Measurements from ENCODE around the gene ANKRD45.

The ANKRD45 gene

DNA sequence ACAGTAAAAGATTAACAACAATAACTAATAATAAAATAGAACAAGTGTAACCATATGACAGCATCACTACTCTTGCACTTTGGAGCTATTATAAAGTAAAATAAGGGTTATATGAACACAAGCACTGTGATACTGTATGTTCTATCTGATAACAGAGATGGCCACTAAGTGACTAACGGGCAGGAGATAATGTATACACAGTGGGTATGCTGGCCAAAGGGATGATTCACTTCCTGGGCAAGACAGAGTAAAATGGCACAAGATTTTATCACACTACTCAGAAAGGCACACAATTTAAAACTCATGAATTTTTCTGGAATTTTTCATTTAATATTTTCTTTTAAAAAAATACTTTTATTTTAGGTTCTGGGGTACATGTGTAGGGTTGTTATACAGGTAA lies 79.1 kb downstream of the ANKRD45 start:
- in situ Hi-C loops (cut with MboI; ENCODE audit: low pct_unique_long_range_greater_than_20kb, low sequenced_read_pairs, unreplicated experiment): no loop called here
- DNase-seq (ENCODE audit: low spot score): no peak
- TF ChIP-seq, protein P1, sequence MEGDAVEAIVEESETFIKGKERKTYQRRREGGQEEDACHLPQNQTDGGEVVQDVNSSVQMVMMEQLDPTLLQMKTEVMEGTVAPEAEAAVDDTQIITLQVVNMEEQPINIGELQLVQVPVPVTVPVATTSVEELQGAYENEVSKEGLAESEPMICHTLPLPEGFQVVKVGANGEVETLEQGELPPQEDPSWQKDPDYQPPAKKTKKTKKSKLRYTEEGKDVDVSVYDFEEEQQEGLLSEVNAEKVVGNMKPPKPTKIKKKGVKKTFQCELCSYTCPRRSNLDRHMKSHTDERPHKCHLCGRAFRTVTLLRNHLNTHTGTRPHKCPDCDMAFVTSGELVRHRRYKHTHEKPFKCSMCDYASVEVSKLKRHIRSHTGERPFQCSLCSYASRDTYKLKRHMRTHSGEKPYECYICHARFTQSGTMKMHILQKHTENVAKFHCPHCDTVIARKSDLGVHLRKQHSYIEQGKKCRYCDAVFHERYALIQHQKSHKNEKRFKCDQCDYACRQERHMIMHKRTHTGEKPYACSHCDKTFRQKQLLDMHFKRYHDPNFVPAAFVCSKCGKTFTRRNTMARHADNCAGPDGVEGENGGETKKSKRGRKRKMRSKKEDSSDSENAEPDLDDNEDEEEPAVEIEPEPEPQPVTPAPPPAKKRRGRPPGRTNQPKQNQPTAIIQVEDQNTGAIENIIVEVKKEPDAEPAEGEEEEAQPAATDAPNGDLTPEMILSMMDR (IDR thresholded peaks at IDR 0.05; ENCODE audit: extremely low read depth, insufficient read depth, missing control alignments): no peak

DNA sequence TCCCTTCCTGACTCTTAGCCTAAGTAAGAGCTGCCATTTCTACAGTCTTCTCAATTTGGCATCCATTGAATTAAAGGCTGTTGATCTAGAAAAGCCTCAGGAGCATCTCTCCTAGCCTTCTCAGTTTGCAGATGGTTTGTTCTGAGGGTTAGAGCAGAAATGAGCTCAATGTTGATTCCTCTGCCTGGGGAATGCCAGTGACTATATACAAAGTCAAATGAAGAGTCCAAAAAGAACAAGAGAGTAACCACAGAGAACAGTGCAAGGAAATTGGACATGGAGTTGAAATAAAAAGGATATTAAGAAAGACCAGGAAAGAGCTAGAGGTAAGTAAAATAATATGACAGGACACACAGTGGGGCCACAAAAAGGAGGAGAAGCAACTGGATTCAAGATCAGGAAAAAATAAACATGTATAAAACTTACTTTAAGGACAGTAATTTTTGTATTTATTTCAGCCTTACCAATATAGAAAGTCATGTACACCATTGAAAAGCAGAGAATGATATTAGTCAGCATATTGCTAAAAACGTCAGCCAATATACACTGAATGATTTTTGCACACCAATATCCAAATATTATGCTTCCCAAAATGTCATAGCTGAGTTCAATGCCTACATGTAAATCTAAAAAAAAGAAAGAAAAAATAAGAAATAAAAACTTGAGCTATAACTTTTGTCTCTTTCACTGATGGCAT lies 88.1 kb downstream of the ANKRD45 start:
- no peak for DNase-seq (ENCODE audit: low spot score)
- in situ Hi-C loops (cut with MboI; ENCODE audit: low pct_unique_long_range_greater_than_20kb, low sequenced_read_pairs, unreplicated experiment): no loop called here
- TF ChIP-seq, protein P1 (IDR thresholded peaks at IDR 0.05; ENCODE audit: extremely low read depth, insufficient read depth, missing control alignments): no peak

DNA sequence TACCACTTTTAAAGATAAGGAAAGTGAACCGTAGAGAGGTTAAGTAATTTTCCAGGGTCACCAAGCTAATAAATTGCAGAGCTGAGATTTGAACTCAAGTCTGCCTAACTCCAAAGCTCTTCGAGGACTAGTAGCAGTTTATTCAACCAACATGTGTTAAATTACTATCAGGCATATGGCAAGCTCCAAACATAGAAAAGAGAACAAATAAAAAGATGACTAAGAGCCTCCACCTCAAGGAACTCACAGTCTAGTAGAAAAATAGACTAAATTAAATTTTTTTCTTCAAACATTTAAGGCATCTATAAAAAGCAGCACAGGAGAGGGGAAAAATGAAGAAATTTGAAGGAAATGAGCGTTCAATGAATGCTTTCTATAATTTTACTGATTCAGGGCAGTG lies 89.0 kb downstream of the ANKRD45 start:
- DNase-seq (ENCODE audit: low spot score): no peak
- TF ChIP-seq, protein P1 (IDR thresholded peaks at IDR 0.05; ENCODE audit: extremely low read depth, insufficient read depth, missing control alignments): no peak
- in situ Hi-C loops (cut with MboI; ENCODE audit: low pct_unique_long_range_greater_than_20kb, low sequenced_read_pairs, unreplicated experiment): no loop called here

GRCh38 chr1:173580071-173580470 lies 89.6 kb downstream of the ANKRD45 start:
- TF ChIP-seq, protein P1 (IDR thresholded peaks at IDR 0.05; ENCODE audit: extremely low read depth, insufficient read depth, missing control alignments): no peak
- no peak for DNase-seq (ENCODE audit: low spot score)
- in situ Hi-C loops (cut with MboI; ENCODE audit: low pct_unique_long_range_greater_than_20kb, low sequenced_read_pairs, unreplicated experiment): no loop called here

DNA sequence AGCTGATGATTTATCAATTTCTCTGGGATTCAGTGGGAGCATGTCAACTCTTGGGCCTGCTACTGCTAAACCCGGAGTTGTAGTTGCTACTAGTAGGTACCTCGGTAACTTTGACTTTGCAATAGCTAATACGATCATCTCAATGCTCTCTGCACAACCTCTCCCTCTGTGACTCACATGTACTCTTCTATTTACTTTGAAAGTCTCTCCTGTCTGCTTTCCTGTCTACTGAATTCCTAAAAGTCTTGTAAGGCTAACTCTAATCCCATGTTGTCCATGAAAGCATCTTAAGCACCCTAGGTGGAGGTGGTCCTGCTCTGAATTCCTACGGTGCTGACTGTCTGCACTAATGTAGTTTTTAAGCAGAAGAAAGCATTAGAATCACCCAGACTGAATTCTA lies 96.1 kb downstream of the ANKRD45 start:
- in situ Hi-C loops (cut with MboI; ENCODE audit: low pct_unique_long_range_greater_than_20kb, low sequenced_read_pairs, unreplicated experiment): no loop called here
- TF ChIP-seq, protein P1 (IDR thresholded peaks at IDR 0.05; ENCODE audit: extremely low read depth, insufficient read depth, missing control alignments): no peak
- DNase-seq (ENCODE audit: low spot score): no peak

GRCh38 chr1:173572201-173572873 lies 97.3 kb downstream of the ANKRD45 start:
- in situ Hi-C loops (cut with MboI; ENCODE audit: low pct_unique_long_range_greater_than_20kb, low sequenced_read_pairs, unreplicated experiment): no loop called here
- no peak for DNase-seq (ENCODE audit: low spot score)
- TF ChIP-seq, protein P1 (IDR thresholded peaks at IDR 0.05; ENCODE audit: extremely low read depth, insufficient read depth, missing control alignments): no peak

Data from GM13977 (cell line).